Measurements from ENCODE around the gene DMKN. TPM values are rescaled to one million over a fixed set of nuclear protein-coding genes. Genes with fewer than 3 reads are reported as not detected.

The DMKN gene
- total RNA-seq, 1 donor from 2014 or later = 161 TPM

DNA sequence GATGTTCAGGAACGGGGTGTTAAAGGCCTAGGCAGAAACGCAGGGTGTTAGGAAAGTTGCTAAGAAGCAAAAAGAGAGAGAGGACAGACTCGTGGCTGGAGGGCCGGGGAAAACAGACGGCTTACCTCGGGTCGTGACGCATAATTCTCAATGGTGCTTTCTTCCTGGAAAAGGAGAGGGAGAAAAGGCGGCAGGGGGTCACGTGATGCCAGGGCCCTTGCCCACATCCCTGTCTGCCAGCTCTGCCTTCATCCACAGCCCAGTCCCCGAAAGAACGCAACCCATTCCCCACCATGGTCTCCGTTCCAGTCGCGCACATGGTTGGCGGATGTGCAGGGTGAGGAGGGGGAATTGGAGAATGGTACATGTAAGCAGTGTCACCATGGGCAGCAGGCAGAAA lies 24.8 kb downstream of the DMKN start:
- H3K27me3 Mint-ChIP-seq (ENCODE audit: low read depth) = peaks cover 33% of the 10 kb centered on the region
- TF ChIP-seq, protein P1, sequence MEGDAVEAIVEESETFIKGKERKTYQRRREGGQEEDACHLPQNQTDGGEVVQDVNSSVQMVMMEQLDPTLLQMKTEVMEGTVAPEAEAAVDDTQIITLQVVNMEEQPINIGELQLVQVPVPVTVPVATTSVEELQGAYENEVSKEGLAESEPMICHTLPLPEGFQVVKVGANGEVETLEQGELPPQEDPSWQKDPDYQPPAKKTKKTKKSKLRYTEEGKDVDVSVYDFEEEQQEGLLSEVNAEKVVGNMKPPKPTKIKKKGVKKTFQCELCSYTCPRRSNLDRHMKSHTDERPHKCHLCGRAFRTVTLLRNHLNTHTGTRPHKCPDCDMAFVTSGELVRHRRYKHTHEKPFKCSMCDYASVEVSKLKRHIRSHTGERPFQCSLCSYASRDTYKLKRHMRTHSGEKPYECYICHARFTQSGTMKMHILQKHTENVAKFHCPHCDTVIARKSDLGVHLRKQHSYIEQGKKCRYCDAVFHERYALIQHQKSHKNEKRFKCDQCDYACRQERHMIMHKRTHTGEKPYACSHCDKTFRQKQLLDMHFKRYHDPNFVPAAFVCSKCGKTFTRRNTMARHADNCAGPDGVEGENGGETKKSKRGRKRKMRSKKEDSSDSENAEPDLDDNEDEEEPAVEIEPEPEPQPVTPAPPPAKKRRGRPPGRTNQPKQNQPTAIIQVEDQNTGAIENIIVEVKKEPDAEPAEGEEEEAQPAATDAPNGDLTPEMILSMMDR (IDR thresholded peaks at IDR 0.05; ENCODE audit: unreplicated experiment) = no peak
- H3K27ac Mint-ChIP-seq = no peak overlapping the region
- no peaks in the 10 kb centered on the region for H3K4me1 Mint-ChIP-seq
- no peak overlapping the region for H3K4me3 Mint-ChIP-seq
- DNase-seq (ENCODE audit: low spot score in 2 of 2, unreplicated experiment in 2 of 2) = no peak
- H3K9me3 Mint-ChIP-seq = no peaks in the 10 kb centered on the region
- no peaks in the 10 kb centered on the region for H3K36me3 Mint-ChIP-seq

DNA sequence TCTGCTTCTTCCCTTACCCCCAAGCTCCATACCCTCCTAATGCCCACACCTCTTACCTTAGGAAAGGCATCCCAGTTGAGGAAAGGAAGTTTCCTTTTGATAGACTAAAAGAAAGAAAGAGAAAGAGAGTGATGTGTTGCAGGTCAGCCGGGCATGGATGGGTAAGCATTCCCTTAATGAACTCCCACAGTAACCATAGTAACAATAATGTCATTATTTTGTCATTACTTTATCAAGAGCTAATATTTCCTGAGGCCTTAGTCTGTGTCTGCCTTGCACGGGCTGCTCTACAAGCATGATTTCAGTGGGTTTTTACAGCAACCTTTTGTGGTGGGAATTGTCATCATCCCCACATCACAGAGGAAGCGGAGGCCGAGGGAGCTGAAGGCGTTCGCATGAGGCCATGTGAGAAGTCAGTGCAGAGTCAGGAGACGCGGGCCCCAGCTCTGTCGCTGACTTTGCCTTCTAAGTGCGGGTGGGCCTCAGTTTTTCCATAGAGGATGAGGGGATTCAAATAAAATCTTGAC lies 25.7 kb downstream of the DMKN start:
- no peaks in the 10 kb centered on the region for H3K4me1 Mint-ChIP-seq
- no peak overlapping the region for H3K4me3 Mint-ChIP-seq

DNA sequence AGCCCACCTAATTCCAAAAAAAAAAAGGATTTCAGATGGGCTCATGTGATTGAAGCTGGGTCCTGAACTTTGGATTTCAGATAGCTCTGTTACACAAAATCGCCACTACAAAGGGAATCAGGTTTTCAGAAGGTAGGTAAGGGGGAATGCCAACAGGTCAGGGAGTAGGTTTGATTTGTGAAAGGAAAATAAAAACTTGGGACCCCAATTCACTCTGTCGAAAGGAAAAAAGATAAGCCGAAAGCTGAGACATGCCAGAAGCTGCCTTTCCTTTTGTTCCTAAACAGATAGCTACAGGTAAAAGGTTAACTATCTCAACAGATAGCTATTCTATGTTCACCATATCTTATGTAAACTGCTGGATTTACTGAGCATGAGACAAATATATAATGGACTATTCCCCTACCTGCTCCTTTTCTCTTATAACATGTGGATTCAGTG lies 27.2 kb downstream of the DMKN start:
- Mint-ChIP-seq H3K4me1 (no peaks in the 10 kb centered on the region), H3K4me3 (no peak overlapping the region), H3K9me3 (no peaks in the 10 kb centered on the region), H3K27me3 (ENCODE audit: low read depth) (peaks cover 29% of the 10 kb centered on the region), H3K36me3 (no peaks in the 10 kb centered on the region), H3K27ac (no peak overlapping the region)
- DNase-seq (ENCODE audit: low spot score in 2 of 2, unreplicated experiment in 2 of 2) = no peak
- TF ChIP-seq, protein P1 (IDR thresholded peaks at IDR 0.05; ENCODE audit: unreplicated experiment) = no peak

More for the DNA sequence above, 25.7 kb downstream of the DMKN start:
- DNase-seq (ENCODE audit: low spot score in 2 of 2, unreplicated experiment in 2 of 2) = no peak
- H3K36me3 Mint-ChIP-seq = no peaks in the 10 kb centered on the region
- H3K27ac Mint-ChIP-seq = no peak overlapping the region
- H3K9me3 Mint-ChIP-seq = no peaks in the 10 kb centered on the region
- TF ChIP-seq, protein P1 (IDR thresholded peaks at IDR 0.05; ENCODE audit: unreplicated experiment) = no peak
- H3K27me3 Mint-ChIP-seq (ENCODE audit: low read depth) = peaks cover 33% of the 10 kb centered on the region

DNA sequence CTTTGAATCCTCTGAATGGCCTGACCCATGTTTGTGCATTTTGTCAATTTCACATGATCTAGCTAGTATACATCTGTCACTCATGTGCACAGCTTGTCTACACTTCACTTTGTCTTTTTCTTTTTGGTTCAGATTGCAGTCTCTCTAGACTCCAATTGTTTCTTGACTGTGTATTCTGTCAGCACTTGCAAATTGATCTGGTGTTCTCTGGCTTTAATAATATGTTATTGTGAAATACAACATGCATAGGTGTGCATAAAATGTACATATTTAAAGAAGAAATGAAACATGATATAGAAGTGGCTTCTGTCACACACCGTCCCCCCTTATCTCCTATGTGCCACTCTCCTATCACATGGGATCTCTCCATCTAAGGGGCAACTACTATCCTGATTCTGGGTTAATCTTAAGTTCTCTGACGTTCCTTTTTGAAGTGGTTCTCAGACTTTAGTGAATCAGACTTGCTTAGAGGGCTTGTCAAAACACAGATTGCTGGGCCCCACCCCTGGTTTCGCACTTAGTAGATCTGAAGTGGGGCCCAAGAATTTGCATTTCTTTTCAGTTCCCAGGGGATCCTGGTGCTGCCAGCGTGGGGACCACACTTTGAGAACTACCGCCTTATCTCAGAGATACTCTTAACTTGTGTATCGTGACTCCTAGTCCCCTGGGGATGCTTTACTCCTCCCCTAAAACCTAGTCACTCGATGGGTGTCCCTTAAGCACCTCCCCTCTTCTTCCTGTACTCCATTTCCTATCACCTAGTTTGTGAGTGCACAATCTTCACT lies 29.0 kb downstream of the DMKN start:
- H3K4me1 Mint-ChIP-seq = no peaks in the 10 kb centered on the region
- DNase-seq (ENCODE audit: low spot score in 2 of 2, unreplicated experiment in 2 of 2) = no peak
- peaks cover 4% of the 10 kb centered on the region for H3K9me3 Mint-ChIP-seq
- no peak overlapping the region for H3K27ac Mint-ChIP-seq
- H3K4me3 Mint-ChIP-seq = no peak overlapping the region
- TF ChIP-seq, protein P1 (IDR thresholded peaks at IDR 0.05; ENCODE audit: unreplicated experiment) = no peak
- H3K27me3 Mint-ChIP-seq (ENCODE audit: low read depth) = peaks cover 14% of the 10 kb centered on the region
- H3K36me3 Mint-ChIP-seq = no peaks in the 10 kb centered on the region

DNA sequence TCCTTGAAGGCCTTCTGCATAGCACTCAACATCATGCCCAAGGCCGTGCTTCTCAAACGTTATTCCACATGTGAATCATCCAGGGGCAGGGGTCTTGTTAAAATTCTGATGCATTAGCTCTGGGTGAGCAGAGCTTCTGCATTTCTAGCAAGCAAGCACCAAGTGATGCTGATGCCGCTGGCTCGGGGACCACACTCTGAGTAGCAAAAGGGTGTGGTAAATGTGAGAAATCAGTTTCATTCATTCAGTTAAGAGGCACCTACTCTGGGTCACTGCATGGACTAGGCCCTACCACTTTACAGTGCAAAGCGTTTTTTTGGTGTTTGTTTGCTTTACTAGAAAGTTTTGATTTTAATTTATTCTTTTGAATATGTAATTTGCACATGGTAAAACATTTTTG lies 30.4 kb downstream of the DMKN start:
- Mint-ChIP-seq H3K4me3 (no peak overlapping the region), H3K27ac (no peak overlapping the region), H3K36me3 (no peaks in the 10 kb centered on the region), H3K4me1 (no peaks in the 10 kb centered on the region), H3K9me3 (peaks cover 4% of the 10 kb centered on the region), H3K27me3 (ENCODE audit: low read depth) (peaks cover 8% of the 10 kb centered on the region)
- no peak for DNase-seq (ENCODE audit: low spot score in 2 of 2, unreplicated experiment in 2 of 2)
- TF ChIP-seq, protein P1 (IDR thresholded peaks at IDR 0.05; ENCODE audit: unreplicated experiment) = no peak

Measured in mesothelial cell of epicardium (in vitro differentiated cells).